Sigmoid colon (tissue), 7 donors: ENCODE results near the gene JDP2. TPM values are rescaled to one million over a fixed set of nuclear protein-coding genes. Genes with fewer than 3 reads are reported as not detected.

Source experiments
- DNase-seq: peaks from one replicate; pipeline ENCODE4 v3.0.0-alpha.2; 2019
- H3K27ac ChIP-seq, 4 donors: fragments of 200-600 bp; sonication (generic); one replicate each; pipeline ENCODE4 v1.5.1; 2016 to 2019; ENCODE audit warnings: mild to moderate bottlenecking in 1 of 4
- H3K27me3 ChIP-seq, 3 donors: fragments of 200-600 bp; sonication (generic); one replicate each; pipeline ENCODE4 v1.5.1; 2019; ENCODE audit warnings: mild to moderate bottlenecking in 1 of 3
- H3K36me3 ChIP-seq, 4 donors: fragments of 200-600 bp; sonication (generic); one replicate each; pipeline ENCODE4 v1.5.1; 2016 to 2019
- H3K4me1 ChIP-seq, 4 donors: fragments of 200-600 bp; sonication (generic); one replicate each; pipeline ENCODE4 v1.5.1; 2017 to 2019
- H3K4me3 ChIP-seq, 4 donors: fragments of 200-600 bp; sonication (generic); one replicate each; pipeline ENCODE4 v1.5.1; 2017 to 2019; ENCODE audit warnings: mild to moderate bottlenecking in 2 of 4, moderate library complexity in 1 of 4
- H3K9me3 ChIP-seq, 4 donors: fragments of 200-600 bp in 3 of 4; sonication (generic) in 3 of 4; one replicate each; pipeline versions ENCODE4 v1.5.1 to v1.6.1; 2013 to 2019
- CTCF ChIP-seq, 4 experiments: fragments of 450-650 bp in 3 of 4; fragments of 200-600 bp in 1 of 4; IDR thresholded peaks; one replicate each; pipeline ENCODE4 v1.5.1; 2016 to 2019; ENCODE audit warnings: antibody characterized with exemption in 4 of 4, mild to moderate bottlenecking in 3 of 4, moderate library complexity in 2 of 4
- EP300 ChIP-seq, 4 donors: sonication (generic); formaldehyde crosslinking; IDR thresholded peaks; one replicate each; pipeline ENCODE4 v1.6.1; 2017; ENCODE audit warnings: antibody characterized with exemption in 4 of 4
- POLR2A ChIP-seq, 2 donors: fragments of 450-650 bp; IDR thresholded peaks; one replicate each; pipeline ENCODE4 v1.6.1; 2016; ENCODE audit warnings: antibody characterized with exemption in 2 of 2, mild to moderate bottlenecking in 2 of 2, moderate library complexity in 2 of 2
- POLR2AphosphoS5 ChIP-seq, 4 donors: sonication (generic); formaldehyde crosslinking; IDR thresholded peaks; one replicate each; pipeline ENCODE4 v1.6.1; 2017; ENCODE audit warnings: antibody characterized with exemption in 4 of 4
- WGBS, 2 donors: extraction: QIAGEN DNeasy Blood & Tissue Kit; methylation state at CpG; one replicate each; pipeline ENCODE4 v1.1.7; 2013; 5-methylcytosine and 5-hydroxymethylcytosine counted together
- intact Hi-C: fragments of 100-400 bp; cut with DNase I; formaldehyde crosslinking; loops from one replicate; pipeline ENCODE4 v1.15.1; 2023
- polyA plus RNA-seq, 3 donors: library from polyadenylated mRNA; stranded (reverse); fragments of 200-250 nt; gene quantifications; one replicate each; pipeline ENCODE4 v1.2.3, GENCODE V29; 2013
- total RNA-seq, 4 donors: library from RNA; depleted of rRNA; stranded (reverse); fragments of >200 nt; gene quantifications; one replicate each; pipeline ENCODE4 v1.1.0, GENCODE V29; 2016
- donor health status: healthy with polysubstance abuse.
- donor health status: Bipolar disorder and iron deficiency.
- donor health status: healthy.

Gene JDP2
- total and polyA plus RNA-seq, 7 donors: 24.5 to 90.0 (median 54.9) TPM

DNA sequence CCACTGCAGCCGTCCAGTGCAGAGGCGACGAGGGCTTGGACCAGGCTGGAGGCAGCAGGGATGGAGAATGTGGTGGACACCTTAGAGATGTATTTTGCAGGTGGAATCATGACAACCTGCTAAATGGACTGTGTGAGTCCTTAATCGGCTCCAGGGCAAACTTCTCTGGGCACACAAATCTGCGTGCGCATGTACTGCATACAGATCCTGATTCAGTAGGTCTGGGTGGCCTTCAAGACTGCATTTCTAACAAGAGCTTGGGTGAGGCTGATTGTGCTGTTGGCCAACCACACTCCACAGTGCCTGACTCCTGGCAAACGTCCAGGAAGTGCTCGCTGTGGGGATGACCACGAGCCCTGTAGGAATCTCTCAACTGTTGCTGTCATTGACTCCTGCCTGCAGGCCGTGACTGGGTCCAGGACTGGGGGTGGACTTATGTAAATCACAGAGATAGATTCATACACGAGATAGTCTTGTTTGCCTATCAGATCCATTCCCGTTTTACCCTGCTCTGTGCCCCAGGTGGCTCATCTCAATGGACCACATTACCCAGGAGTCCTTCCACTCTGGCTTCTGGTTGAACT, 27.2 kb downstream of the JDP2 start:
- Histone ChIP-seq H3K4me1 (peaks cover 0 to 94% (median 90%) of the 10 kb centered on the region in 4 donors), H3K36me3 (no peaks in the 10 kb centered on the region), H3K4me3 (no peak overlapping the region), H3K27me3 (no peaks in the 10 kb centered on the region), H3K27ac (peak overlapping the region; percentile 74 to 86 (median 85)), H3K9me3 (no peaks in the 10 kb centered on the region)
- peak; percentile 89 for DNase-seq
- intact Hi-C loops: no loop called here
- TF ChIP-seq CTCF (IDR thresholded peaks at IDR 0.05) (no peak), EP300 (IDR thresholded peaks at IDR 0.05) (no peak), POLR2AphosphoS5 (IDR thresholded peaks at IDR 0.05) (no peak), POLR2A (IDR thresholded peaks at IDR 0.05) (no peak)
- 71 to 72% methylated on average over 12 of the region's 12 CpGs for WGBS, 2 donors

DNA sequence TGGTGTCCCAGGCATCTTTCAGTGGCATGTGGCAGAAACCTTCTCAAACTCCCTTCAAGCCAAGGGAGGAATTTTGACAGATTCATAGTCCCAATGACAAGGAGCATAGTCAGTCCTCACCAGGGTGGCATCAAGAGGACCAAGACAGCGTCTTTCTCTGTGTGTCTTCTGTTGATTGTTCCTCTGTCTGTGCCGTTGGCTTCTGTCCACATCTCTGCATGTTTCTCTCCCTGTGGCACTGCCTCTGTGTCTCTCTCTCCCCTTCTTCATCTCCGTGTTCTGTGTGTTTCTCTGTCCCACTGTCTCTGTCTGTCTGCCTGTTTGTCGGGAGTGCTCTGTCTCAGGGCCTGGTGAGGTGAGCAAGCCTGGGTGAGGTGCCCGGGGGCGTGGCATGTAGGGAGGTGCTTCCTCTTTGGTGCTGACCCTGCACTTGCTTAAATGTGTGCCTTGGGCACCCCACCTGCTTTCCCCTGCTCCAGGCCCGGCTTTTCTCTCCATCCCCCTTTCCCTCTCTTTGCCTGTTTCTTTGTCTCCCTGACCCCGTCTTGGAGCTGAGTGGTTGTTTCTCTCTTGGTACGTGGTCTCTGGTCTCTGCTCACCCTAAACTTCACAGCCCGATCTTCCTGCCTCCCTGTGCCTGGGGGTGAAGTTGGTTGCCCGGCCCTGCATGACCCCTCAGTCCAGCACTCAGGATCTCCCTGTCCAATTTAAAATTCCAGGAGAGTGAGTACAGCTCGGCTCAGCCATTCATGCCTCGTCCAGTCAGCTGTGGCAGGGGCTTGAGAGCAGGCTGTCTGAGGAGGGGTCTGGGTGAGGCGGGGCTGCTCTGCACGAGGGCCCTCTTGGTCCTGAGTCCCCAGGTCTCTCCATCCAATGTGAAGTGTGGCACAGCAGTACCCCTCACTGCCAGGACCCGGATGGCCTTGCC, 28.5 kb downstream of the JDP2 start:
- H3K36me3 ChIP-seq: peaks cover 0 to 12% (median under 1%) of the 10 kb centered on the region in 4 donors
- intact Hi-C loops: no loop called here
- 70 to 84% methylated on average over 16 of the region's 16 CpGs for WGBS, 2 donors
- H3K9me3 ChIP-seq: no peaks in the 10 kb centered on the region
- H3K4me1 ChIP-seq: peaks cover 0 to 83% (median 77%) of the 10 kb centered on the region in 4 donors
- no peaks in the 10 kb centered on the region for H3K27me3 ChIP-seq
- no peak overlapping the region for H3K4me3 ChIP-seq
- peak overlapping the region; percentile 30 to 86 (median 58) for H3K27ac ChIP-seq
- DNase-seq: no peak
- no peak for TF ChIP-seq CTCF (IDR thresholded peaks at IDR 0.05)
- no peak for TF ChIP-seq EP300 (IDR thresholded peaks at IDR 0.05)
- TF ChIP-seq POLR2A (IDR thresholded peaks at IDR 0.05): no peak
- TF ChIP-seq POLR2AphosphoS5 (IDR thresholded peaks at IDR 0.05): no peak

DNA sequence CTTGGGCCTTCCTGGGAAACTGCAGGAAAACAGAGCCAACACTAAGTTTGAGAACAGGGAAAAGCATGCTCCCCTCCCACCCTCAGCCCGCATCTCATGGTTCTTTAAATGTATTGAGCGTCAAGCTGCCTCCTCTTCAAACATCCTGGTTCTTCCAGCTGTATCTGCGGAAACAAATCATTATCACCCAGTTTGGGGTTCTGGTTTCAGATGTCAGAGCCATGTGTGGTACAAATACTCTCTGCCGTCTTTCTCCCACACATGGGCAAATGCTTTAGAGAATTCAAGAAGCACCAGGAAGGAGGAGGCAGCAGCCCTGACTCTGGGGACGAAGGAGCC, 29.1 kb downstream of the JDP2 start:
- Histone ChIP-seq H3K27ac (peak overlapping the region; percentile 30 to 86 (median 34)), H3K9me3 (no peaks in the 10 kb centered on the region), H3K4me1 (peaks cover 0 to 76% (median 72%) of the 10 kb centered on the region in 4 donors), H3K27me3 (no peaks in the 10 kb centered on the region), H3K36me3 (peaks cover 0 to 19% (median 6%) of the 10 kb centered on the region in 4 donors), H3K4me3 (no peak overlapping the region)
- intact Hi-C loops: no loop called here
- 86 to 90% methylated on average over 5 of the region's 5 CpGs for WGBS, 2 donors
- TF ChIP-seq POLR2A (IDR thresholded peaks at IDR 0.05): no peak
- no peak for TF ChIP-seq EP300 (IDR thresholded peaks at IDR 0.05)
- TF ChIP-seq POLR2AphosphoS5 (IDR thresholded peaks at IDR 0.05): no peak
- TF ChIP-seq CTCF (IDR thresholded peaks at IDR 0.05): no peak
- no peak for DNase-seq

GRCh38 chr14:75457648-75458165, 29.9 kb downstream of the JDP2 start:
- H3K9me3 ChIP-seq: no peaks in the 10 kb centered on the region
- H3K36me3 ChIP-seq: peaks cover 0 to 26% (median 12%) of the 10 kb centered on the region in 4 donors
- peak overlapping the region in 3 of 4 donors; percentile 30 to 39 (median 30) for H3K27ac ChIP-seq
- no peak for TF ChIP-seq POLR2AphosphoS5 (IDR thresholded peaks at IDR 0.05)
- no peak for TF ChIP-seq POLR2A (IDR thresholded peaks at IDR 0.05)
- no peak for TF ChIP-seq EP300 (IDR thresholded peaks at IDR 0.05)
- no peak for TF ChIP-seq CTCF (IDR thresholded peaks at IDR 0.05)
- intact Hi-C loops: no loop called here
- H3K4me3 ChIP-seq: no peak overlapping the region
- H3K27me3 ChIP-seq: no peaks in the 10 kb centered on the region
- H3K4me1 ChIP-seq: peaks cover 0 to 69% (median 65%) of the 10 kb centered on the region in 4 donors
- DNase-seq: no peak
- 92 to 96% methylated on average over 10 of the region's 10 CpGs for WGBS, 2 donors
